ENCODE measurements around the gene SAP30BP. TPM values are rescaled to one million over a fixed set of nuclear protein-coding genes. Genes with fewer than 3 reads are reported as not detected.

The SAP30BP gene
- total and polyA plus RNA-seq, 2 donors (not counting 3 experiments of a cell fraction or from before 2014, with no cell fraction given): 116 to 151 TPM

GRCh38 chr17:75672011-75672410 lies 4.9 kb downstream of the SAP30BP start:
- no peak for TF ChIP-seq CTCF (IDR thresholded peaks at IDR 0.05; ENCODE audit: extremely low read depth in 1 of 2, insufficient read depth in 1 of 2, low read depth in 1 of 2, low read length in 2 of 2)
- TF ChIP-seq MYC (IDR thresholded peaks at IDR 0.05; ENCODE audit: low read depth, low read length): no peak
- no peak for TF ChIP-seq EZH2 (IDR thresholded peaks at IDR 0.05; ENCODE audit: borderline replicate concordance, low read depth, low read length, severe bottlenecking)
- TF ChIP-seq JUN (IDR thresholded peaks at IDR 0.05; ENCODE audit: borderline replicate concordance, insufficient read depth, insufficient read length, low read depth): no peak
- TF ChIP-seq FOS (IDR thresholded peaks at IDR 0.05; ENCODE audit: borderline replicate concordance, insufficient read depth, low read length): no peak
- no peak for TF ChIP-seq GATA2 (IDR thresholded peaks at IDR 0.05; ENCODE audit: insufficient read depth, insufficient read length, low read depth, low read length)
- no peak for TF ChIP-seq POLR2AphosphoS5 (IDR thresholded peaks at IDR 0.05; ENCODE audit: insufficient read depth, low read depth, low read length)
- TF ChIP-seq, protein P1, sequence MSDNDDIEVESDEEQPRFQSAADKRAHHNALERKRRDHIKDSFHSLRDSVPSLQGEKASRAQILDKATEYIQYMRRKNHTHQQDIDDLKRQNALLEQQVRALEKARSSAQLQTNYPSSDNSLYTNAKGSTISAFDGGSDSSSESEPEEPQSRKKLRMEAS (IDR thresholded peaks at IDR 0.05; ENCODE audit: insufficient read depth, insufficient read length): no peak
- no peak for TF ChIP-seq POLR2A (IDR thresholded peaks at IDR 0.05; ENCODE audit: low read depth, low read length)
- Histone ChIP-seq H2AFZ (ENCODE audit: low read depth, low read length) (no peak overlapping the region), H3K4me1 (ENCODE audit: control insufficient read depth, extremely low read depth, insufficient read depth, low read length) (peaks cover 20% of the 10 kb centered on the region), H3K27me3 (ENCODE audit: control insufficient read depth in 2 of 2, insufficient read depth in 2 of 2, low read length in 2 of 2) (no peaks in the 10 kb centered on the region), H3K9me3 (replicated peaks; ENCODE audit: control insufficient read depth, insufficient read depth, low read length) (no peaks in the 10 kb centered on the region), H3K9ac (replicated peaks; ENCODE audit: extremely low read depth, insufficient read depth, low read length) (no peak overlapping the region), H3K27ac (ENCODE audit: insufficient read depth, low read depth, low read length) (no peak overlapping the region), H3K9me1 (replicated peaks; ENCODE audit: control insufficient read depth, extremely low read depth, insufficient read depth, low read length) (no peaks in the 10 kb centered on the region), H3K4me3 (replicated peaks in 1 of 3; ENCODE audit: insufficient read depth in 1 of 3, low read depth in 1 of 3, low read length in 3 of 3) (no peak overlapping the region), H3K4me2 (ENCODE audit: insufficient read depth, low read length) (no peak overlapping the region), H4K20me1 (replicated peaks; ENCODE audit: control insufficient read depth, extremely low read depth, insufficient read depth, low read length) (no peaks in the 10 kb centered on the region), H3K79me2 (ENCODE audit: control insufficient read depth, insufficient read depth, low read length) (peaks cover 69% of the 10 kb centered on the region), H3K36me3 (ENCODE audit: control insufficient read depth in 2 of 2, extremely low read depth in 1 of 2, insufficient read depth in 2 of 2, low read length in 2 of 2) (peaks cover 17 to 27% of the 10 kb centered on the region in 2 experiments)
- no peak for FAIRE-seq
- dilution Hi-C loops (cut with MboI; ENCODE audit: extremely low pct_ligation_motif_present, low sequenced_read_pairs): no loop called here
- no peak for DNase-seq (ENCODE audit: low read depth, low spot score)
- BruUV-seq (replicated peaks): no TSS peak
- POLR2A ChIA-PET: no interaction called here
- intact Hi-C loops (cut with micrococcal nuclease): no loop called here
- CTCF ChIA-PET: interaction anchor here (1.1 to 19.6 kb wide), 4 partner anchors 8 to 74 kb away, joined by 5 to 653 read pairs (median 16); partner anchors contain the start of gene SMIM5

All from endothelial cell of umbilical vein (primary cell).